ENCODE measurements around the gene CCT8L2.
"Not testable (repeated sequence)": the region's sequence is repeated elsewhere in the genome, so short reads cannot be mapped to it uniquely, and the experiment has no call there.

DNA sequence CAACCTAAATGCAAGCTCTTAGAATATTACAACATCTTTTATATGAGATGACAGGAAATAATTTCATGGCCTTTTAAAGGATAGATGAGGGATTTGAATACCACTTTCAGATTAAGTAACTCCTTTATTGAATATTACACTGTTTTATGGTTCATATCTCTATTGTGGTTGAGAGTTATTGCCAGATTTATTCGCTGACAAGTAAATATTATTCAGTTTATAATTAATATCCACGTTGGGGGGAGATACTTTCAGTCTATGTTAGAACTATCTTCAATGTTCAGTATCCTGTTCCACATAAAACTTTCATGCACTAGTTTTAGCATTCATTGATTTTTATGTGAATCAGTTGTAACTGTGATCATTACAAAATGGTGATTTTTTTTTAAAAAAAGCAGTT is 32.4 kb upstream of the CCT8L2 start:
- TF ChIP-seq POLR2A (IDR thresholded peaks at IDR 0.05; ENCODE audit: low read depth, low read length); EZH2 (IDR thresholded peaks at IDR 0.05; ENCODE audit: borderline replicate concordance, low read depth, low read length, severe bottlenecking); GATA2 (IDR thresholded peaks at IDR 0.05; ENCODE audit: insufficient read depth, insufficient read length, low read depth, low read length); POLR2AphosphoS5 (IDR thresholded peaks at IDR 0.05; ENCODE audit: insufficient read depth, low read depth, low read length); JUN (IDR thresholded peaks at IDR 0.05; ENCODE audit: borderline replicate concordance, insufficient read depth, insufficient read length, low read depth); MYC (IDR thresholded peaks at IDR 0.05; ENCODE audit: low read depth, low read length); FOS (IDR thresholded peaks at IDR 0.05; ENCODE audit: borderline replicate concordance, insufficient read depth, low read length): not testable (repeated sequence)
- TF ChIP-seq, protein P1, sequence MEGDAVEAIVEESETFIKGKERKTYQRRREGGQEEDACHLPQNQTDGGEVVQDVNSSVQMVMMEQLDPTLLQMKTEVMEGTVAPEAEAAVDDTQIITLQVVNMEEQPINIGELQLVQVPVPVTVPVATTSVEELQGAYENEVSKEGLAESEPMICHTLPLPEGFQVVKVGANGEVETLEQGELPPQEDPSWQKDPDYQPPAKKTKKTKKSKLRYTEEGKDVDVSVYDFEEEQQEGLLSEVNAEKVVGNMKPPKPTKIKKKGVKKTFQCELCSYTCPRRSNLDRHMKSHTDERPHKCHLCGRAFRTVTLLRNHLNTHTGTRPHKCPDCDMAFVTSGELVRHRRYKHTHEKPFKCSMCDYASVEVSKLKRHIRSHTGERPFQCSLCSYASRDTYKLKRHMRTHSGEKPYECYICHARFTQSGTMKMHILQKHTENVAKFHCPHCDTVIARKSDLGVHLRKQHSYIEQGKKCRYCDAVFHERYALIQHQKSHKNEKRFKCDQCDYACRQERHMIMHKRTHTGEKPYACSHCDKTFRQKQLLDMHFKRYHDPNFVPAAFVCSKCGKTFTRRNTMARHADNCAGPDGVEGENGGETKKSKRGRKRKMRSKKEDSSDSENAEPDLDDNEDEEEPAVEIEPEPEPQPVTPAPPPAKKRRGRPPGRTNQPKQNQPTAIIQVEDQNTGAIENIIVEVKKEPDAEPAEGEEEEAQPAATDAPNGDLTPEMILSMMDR (IDR thresholded peaks at IDR 0.05; ENCODE audit: extremely low read depth in 1 of 2, insufficient read depth in 1 of 2, low read depth in 1 of 2, low read length in 2 of 2), result not testable (repeated sequence)
- TF ChIP-seq, protein P2, sequence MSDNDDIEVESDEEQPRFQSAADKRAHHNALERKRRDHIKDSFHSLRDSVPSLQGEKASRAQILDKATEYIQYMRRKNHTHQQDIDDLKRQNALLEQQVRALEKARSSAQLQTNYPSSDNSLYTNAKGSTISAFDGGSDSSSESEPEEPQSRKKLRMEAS (IDR thresholded peaks at IDR 0.05; ENCODE audit: insufficient read depth, insufficient read length), result not testable (repeated sequence)

Data from endothelial cell of umbilical vein (primary cell).